Measurements from ENCODE around the gene FKBP4. TPM values are rescaled to one million over a fixed set of nuclear protein-coding genes. Genes with fewer than 3 reads are reported as not detected.

FKBP4 gene
- total and polyA plus RNA-seq, 9 of the 15 experiments (the other 6 are each of a cell fraction or from before 2014, with no cell fraction given): 16.3 to 154 (median 90.1) TPM

GRCh38 chr12:2794736-2795289, at the start of gene FKBP4 (continued):
- peak; percentile 40; the same call in 1 of the 2 replicates for TF ChIP-seq MGA (IDR thresholded peaks at IDR 0.05)
- TF ChIP-seq SMAD4 (CRISPR knock-in tag; conservative IDR thresholded peaks at IDR 0.05): 0 out of 2 replicates have a peak, but pooled peaks have one; percentile 13
- peak; percentile 94 for TF ChIP-seq L3MBTL2 (IDR thresholded peaks at IDR 0.05)
- 0 out of 2 replicates have a peak, but pooled peaks have one; percentile 12 for TF ChIP-seq KLF16 (IDR thresholded peaks at IDR 0.05)
- TF ChIP-seq CXXC5 (CRISPR knock-in tag; IDR thresholded peaks at IDR 0.05): peak; percentile 72
- no peak for TF ChIP-seq GTF3C2 (IDR thresholded peaks at IDR 0.05; ENCODE audit: borderline replicate concordance, extremely low read depth, insufficient read length)
- peak; percentile 77 for TF ChIP-seq HINFP (tag; conservative IDR thresholded peaks at IDR 0.05; ENCODE audit: low read depth)
- no peak for TF ChIP-seq SREBF1 (IDR thresholded peaks at IDR 0.05; ENCODE audit: borderline replicate concordance, low read depth, low read length)
- TF ChIP-seq NONO (IDR thresholded peaks at IDR 0.05; ENCODE audit: low read depth in 2 of 2, low read length in 1 of 2): 0 out of 4 replicates have a peak, but pooled peaks of 1 of the 2 experiments have one; percentile 36
